HepG2 (cell line): ENCODE results near the gene UPB1. TPM values are rescaled to one million over a fixed set of nuclear protein-coding genes. Genes with fewer than 3 reads are reported as not detected.

Experiments
- BCL6 ChIP-seq: IDR thresholded peaks from 2 replicates; pipeline ENCODE4 v1.6.1; 2016; ENCODE audit warnings: missing genetic modification reagents, missing compliant biosample characterization
- HNF4A ChIP-seq: sonication (generic); formaldehyde crosslinking; IDR thresholded peaks from 2 replicates; pipeline ENCODE4 v1.4.0; 2020; ENCODE audit warnings: missing genetic modification reagents
- KDM6A ChIP-seq: IDR thresholded peaks from 2 replicates; pipeline ENCODE4 v1.6.1; 2016; ENCODE audit warnings: low read depth
- LCORL ChIP-seq, 2 experiments: fragments of 450-650 bp in 1 of 2; sonication (generic) in 1 of 2; formaldehyde crosslinking in 1 of 2; IDR thresholded peaks; 2 replicates each; pipeline versions ENCODE4 v1.5.0 to v1.6.1; 2017 to 2020; ENCODE audit warnings: antibody characterized with exemption in 1 of 2, missing genetic modification reagents in 1 of 2
- NR2F6 ChIP-seq, 2 experiments: IDR thresholded peaks; 2 replicates each; pipeline ENCODE4 v1.6.1; 2016; ENCODE audit warnings: antibody characterized with exemption in 1 of 2, mild to moderate bottlenecking in 1 of 2
- SP4 ChIP-seq: sonication (generic); formaldehyde crosslinking; IDR thresholded peaks from 2 replicates; pipeline ENCODE4 v1.8.1; 2023; ENCODE audit warnings: mild to moderate bottlenecking, missing genetic modification reagents
- YY1 ChIP-seq: IDR thresholded peaks from 2 replicates; pipeline ENCODE4 v1.6.1; 2011; ENCODE audit warnings: low read length, low read depth, moderate library complexity, mild to moderate bottlenecking; ENCODE audit not compliant: insufficient read depth, insufficient replicate concordance
- ZBTB1 ChIP-seq: sonication (generic); formaldehyde crosslinking; IDR thresholded peaks from 2 replicates; pipeline ENCODE4 v1.4.0; 2020; ENCODE audit warnings: missing genetic modification reagents, borderline replicate concordance
- ZNF160 ChIP-seq: sonication (generic); formaldehyde crosslinking; IDR thresholded peaks from 2 replicates; pipeline ENCODE4 v1.8.0; 2022; ENCODE audit warnings: mild to moderate bottlenecking, inconsistent platforms, missing genetic modification reagents
- polyA plus RNA-seq, 8 experiments: library from polyadenylated mRNA; depleted of rRNA in 3 of 8; stranded (reverse) in 7 of 8; unstranded in 1 of 8; fragments of >200 nt; fragmentation: Illumina TruSeq in 4 of 8; extraction: Trizol in 4 of 8; gene quantifications; 2 replicates each; pipeline versions ENCODE4 v1.2.1 to v1.2.3, GENCODE V29; 2011 to 2016; ENCODE audit warnings: low read depth in 4 of 8, missing spikeins in 1 of 8, mixed read lengths in 1 of 8; ENCODE audit not compliant: insufficient read depth in 1 of 8
- total RNA-seq, 5 experiments: library from RNA; depleted of rRNA; stranded (reverse); fragments of >200 nt; fragmentation: Illumina TruSeq; extraction: Trizol; gene quantifications; 2 replicates each; pipeline ENCODE4 v1.2.3, GENCODE V29; 2016; ENCODE audit warnings: low read depth in 1 of 5
- TF ChIP-seq, protein P1 (sequence below): IDR thresholded peaks from 2 replicates; pipeline ENCODE4 v1.4.0; 2020; ENCODE audit warnings: mild to moderate bottlenecking, missing genetic modification reagents
- TF ChIP-seq, protein P2 (sequence below): IDR thresholded peaks from 2 replicates; pipeline ENCODE4 v1.6.1; 2012; ENCODE audit warnings: low read length, improper control_type of control experiment
- TF ChIP-seq, protein P3 (sequence below): sonication (generic); formaldehyde crosslinking; IDR thresholded peaks from 2 replicates; pipeline ENCODE4 v1.4.0; 2020; ENCODE audit warnings: mild to moderate bottlenecking, missing genetic modification reagents, borderline replicate concordance

The UPB1 gene
- total and polyA plus RNA-seq, 2 of the 13 experiments (the other 11 are each of a cell fraction or from before 2014, with no cell fraction given), result 0.38 to 1.2 TPM

- peak; percentile 32 for TF ChIP-seq YY1
- TF ChIP-seq, protein P1, sequence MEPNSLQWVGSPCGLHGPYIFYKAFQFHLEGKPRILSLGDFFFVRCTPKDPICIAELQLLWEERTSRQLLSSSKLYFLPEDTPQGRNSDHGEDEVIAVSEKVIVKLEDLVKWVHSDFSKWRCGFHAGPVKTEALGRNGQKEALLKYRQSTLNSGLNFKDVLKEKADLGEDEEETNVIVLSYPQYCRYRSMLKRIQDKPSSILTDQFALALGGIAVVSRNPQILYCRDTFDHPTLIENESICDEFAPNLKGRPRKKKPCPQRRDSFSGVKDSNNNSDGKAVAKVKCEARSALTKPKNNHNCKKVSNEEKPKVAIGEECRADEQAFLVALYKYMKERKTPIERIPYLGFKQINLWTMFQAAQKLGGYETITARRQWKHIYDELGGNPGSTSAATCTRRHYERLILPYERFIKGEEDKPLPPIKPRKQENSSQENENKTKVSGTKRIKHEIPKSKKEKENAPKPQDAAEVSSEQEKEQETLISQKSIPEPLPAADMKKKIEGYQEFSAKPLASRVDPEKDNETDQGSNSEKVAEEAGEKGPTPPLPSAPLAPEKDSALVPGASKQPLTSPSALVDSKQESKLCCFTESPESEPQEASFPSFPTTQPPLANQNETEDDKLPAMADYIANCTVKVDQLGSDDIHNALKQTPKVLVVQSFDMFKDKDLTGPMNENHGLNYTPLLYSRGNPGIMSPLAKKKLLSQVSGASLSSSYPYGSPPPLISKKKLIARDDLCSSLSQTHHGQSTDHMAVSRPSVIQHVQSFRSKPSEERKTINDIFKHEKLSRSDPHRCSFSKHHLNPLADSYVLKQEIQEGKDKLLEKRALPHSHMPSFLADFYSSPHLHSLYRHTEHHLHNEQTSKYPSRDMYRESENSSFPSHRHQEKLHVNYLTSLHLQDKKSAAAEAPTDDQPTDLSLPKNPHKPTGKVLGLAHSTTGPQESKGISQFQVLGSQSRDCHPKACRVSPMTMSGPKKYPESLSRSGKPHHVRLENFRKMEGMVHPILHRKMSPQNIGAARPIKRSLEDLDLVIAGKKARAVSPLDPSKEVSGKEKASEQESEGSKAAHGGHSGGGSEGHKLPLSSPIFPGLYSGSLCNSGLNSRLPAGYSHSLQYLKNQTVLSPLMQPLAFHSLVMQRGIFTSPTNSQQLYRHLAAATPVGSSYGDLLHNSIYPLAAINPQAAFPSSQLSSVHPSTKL (CRISPR knock-in tag), result peak; percentile 9; the same call in 1 of the 2 replicates
- no peak for TF ChIP-seq NR2F6 (IDR thresholded peaks at IDR 0.05)
- peak; percentile 29; the same call in 1 of the 2 replicates for TF ChIP-seq NR2F6 (CRISPR knock-in tag; IDR thresholded peaks at IDR 0.05)
- peak; percentile 40 for TF ChIP-seq ZNF160 (CRISPR knock-in tag)
- TF ChIP-seq, protein P2, sequence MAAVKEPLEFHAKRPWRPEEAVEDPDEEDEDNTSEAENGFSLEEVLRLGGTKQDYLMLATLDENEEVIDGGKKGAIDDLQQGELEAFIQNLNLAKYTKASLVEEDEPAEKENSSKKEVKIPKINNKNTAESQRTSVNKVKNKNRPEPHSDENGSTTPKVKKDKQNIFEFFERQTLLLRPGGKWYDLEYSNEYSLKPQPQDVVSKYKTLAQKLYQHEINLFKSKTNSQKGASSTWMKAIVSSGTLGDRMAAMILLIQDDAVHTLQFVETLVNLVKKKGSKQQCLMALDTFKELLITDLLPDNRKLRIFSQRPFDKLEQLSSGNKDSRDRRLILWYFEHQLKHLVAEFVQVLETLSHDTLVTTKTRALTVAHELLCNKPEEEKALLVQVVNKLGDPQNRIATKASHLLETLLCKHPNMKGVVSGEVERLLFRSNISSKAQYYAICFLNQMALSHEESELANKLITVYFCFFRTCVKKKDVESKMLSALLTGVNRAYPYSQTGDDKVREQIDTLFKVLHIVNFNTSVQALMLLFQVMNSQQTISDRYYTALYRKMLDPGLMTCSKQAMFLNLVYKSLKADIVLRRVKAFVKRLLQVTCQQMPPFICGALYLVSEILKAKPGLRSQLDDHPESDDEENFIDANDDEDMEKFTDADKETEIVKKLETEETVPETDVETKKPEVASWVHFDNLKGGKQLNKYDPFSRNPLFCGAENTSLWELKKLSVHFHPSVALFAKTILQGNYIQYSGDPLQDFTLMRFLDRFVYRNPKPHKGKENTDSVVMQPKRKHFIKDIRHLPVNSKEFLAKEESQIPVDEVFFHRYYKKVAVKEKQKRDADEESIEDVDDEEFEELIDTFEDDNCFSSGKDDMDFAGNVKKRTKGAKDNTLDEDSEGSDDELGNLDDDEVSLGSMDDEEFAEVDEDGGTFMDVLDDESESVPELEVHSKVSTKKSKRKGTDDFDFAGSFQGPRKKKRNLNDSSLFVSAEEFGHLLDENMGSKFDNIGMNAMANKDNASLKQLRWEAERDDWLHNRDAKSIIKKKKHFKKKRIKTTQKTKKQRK, result no peak
- TF ChIP-seq SP4 (CRISPR knock-in tag), result peak; percentile 64
- no peak; the same call in 1 of the 2 replicates for TF ChIP-seq ZBTB1
- peak; percentile 57 for TF ChIP-seq HNF4A (CRISPR knock-in tag)
- no peak for TF ChIP-seq LCORL (IDR thresholded peaks at IDR 0.05)
- peak; percentile 20 for TF ChIP-seq LCORL (CRISPR knock-in tag; IDR thresholded peaks at IDR 0.05)
- TF ChIP-seq, protein P3, sequence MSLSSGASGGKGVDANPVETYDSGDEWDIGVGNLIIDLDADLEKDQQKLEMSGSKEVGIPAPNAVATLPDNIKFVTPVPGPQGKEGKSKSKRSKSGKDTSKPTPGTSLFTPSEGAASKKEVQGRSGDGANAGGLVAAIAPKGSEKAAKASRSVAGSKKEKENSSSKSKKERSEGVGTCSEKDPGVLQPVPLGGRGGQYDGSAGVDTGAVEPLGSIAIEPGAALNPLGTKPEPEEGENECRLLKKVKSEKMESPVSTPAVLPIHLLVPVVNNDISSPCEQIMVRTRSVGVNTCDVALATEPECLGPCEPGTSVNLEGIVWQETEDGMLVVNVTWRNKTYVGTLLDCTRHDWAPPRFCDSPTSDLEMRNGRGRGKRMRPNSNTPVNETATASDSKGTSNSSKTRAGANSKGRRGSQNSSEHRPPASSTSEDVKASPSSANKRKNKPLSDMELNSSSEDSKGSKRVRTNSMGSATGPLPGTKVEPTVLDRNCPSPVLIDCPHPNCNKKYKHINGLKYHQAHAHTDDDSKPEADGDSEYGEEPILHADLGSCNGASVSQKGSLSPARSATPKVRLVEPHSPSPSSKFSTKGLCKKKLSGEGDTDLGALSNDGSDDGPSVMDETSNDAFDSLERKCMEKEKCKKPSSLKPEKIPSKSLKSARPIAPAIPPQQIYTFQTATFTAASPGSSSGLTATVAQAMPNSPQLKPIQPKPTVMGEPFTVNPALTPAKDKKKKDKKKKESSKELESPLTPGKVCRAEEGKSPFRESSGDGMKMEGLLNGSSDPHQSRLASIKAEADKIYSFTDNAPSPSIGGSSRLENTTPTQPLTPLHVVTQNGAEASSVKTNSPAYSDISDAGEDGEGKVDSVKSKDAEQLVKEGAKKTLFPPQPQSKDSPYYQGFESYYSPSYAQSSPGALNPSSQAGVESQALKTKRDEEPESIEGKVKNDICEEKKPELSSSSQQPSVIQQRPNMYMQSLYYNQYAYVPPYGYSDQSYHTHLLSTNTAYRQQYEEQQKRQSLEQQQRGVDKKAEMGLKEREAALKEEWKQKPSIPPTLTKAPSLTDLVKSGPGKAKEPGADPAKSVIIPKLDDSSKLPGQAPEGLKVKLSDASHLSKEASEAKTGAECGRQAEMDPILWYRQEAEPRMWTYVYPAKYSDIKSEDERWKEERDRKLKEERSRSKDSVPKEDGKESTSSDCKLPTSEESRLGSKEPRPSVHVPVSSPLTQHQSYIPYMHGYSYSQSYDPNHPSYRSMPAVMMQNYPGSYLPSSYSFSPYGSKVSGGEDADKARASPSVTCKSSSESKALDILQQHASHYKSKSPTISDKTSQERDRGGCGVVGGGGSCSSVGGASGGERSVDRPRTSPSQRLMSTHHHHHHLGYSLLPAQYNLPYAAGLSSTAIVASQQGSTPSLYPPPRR (CRISPR knock-in tag), result 0 out of 2 replicates have a peak, but pooled peaks have one; percentile 42
- TF ChIP-seq KDM6A (CRISPR knock-in tag), result 0 out of 2 replicates have a peak, but pooled peaks have one; percentile 18
- peak; percentile 19; the same call in 1 of the 2 replicates for TF ChIP-seq BCL6 (CRISPR knock-in tag)
These were observed 59.4 kb downstream of the UPB1 start, which contains the start of gene GUCD1 (continued) for GRCh38 chr22:24554313-24555164.
